HL-60 (cell line): ENCODE data around the gene CD300LG.

Experiments
- DNase-seq, 2 experiments: peaks; one replicate each; pipeline ENCODE4 v3.0.0-alpha.2; 2010 to 2020; ENCODE audit warnings: low read depth in 1 of 2, low spot score in 1 of 2
- H3K27ac ChIP-seq: fragments of 250-450 bp; sonication (Bioruptor Pico); replicated peaks from 2 replicates; pipeline ENCODE4 v1.5.1; 2020; ENCODE audit warnings: mild to moderate bottlenecking, moderate library complexity
- H3K27me3 ChIP-seq: fragments of 250-450 bp; sonication (Bioruptor Pico); 2 replicates; pipeline ENCODE4 v1.5.1; 2021; ENCODE audit warnings: mild to moderate bottlenecking, moderate library complexity; ENCODE audit not compliant: insufficient read depth, poor library complexity, severe bottlenecking
- H3K4me3 ChIP-seq: replicated peaks from 2 replicates; pipeline ENCODE4 v1.5.1; 2011; ENCODE audit warnings: mild to moderate bottlenecking, control low read depth, low read length; ENCODE audit not compliant: insufficient read depth
- GABPA ChIP-seq: IDR thresholded peaks from 2 replicates; pipeline ENCODE4 v1.6.1; 2012; ENCODE audit warnings: low read depth
- POLR2AphosphoS5 ChIP-seq: IDR thresholded peaks from 2 replicates; pipeline ENCODE4 v1.6.1; 2012; ENCODE audit warnings: low read depth
- SPI1 ChIP-seq: IDR thresholded peaks from 2 replicates; pipeline ENCODE4 v1.6.1; 2012; ENCODE audit warnings: low read depth, mild to moderate bottlenecking, borderline replicate concordance
- TF ChIP-seq, protein P1 (sequence below): IDR thresholded peaks from 2 replicates; pipeline ENCODE4 v1.6.1; 2012; ENCODE audit warnings: low read depth; ENCODE audit not compliant: insufficient replicate concordance
- TF ChIP-seq, protein P2 (sequence below): IDR thresholded peaks from one replicate; pipeline ENCODE4 v1.5.1; 2011; ENCODE audit warnings: low read length, control low read depth, inconsistent platforms; ENCODE audit not compliant: insufficient read depth

Gene CD300LG

DNA sequence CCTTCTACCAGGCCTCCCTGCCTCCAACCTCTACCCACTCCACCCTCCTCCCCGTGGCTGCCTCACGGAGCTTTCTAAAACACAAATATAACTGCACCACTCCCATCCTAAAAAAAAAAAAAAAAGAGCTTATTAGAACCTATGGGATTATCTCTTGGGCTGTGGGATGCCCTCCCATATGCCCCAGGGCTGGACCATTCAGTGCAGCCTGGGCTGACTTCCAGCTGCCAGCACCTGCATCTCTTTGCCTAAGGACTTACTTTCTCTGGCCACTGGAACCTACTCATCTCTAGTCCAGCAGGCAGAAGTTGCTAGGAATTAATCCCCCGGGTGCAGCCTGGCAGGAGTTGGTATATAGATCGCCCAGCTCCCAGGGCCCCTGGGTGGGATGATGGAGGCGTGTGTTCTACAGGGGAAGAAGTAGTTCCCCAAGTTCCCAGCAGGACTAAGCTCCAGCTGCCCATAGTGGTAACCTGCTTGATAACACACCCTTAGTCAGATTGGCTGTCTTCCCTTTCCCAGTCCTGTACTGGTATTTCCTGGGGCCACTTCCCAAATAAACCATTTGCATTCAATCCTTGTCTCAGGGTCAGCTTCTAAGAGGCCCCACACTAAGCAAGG is 24.3 kb upstream of the CD300LG start:
- no peak overlapping the region for H3K4me3 ChIP-seq
- H3K27ac ChIP-seq = no peak overlapping the region
- DNase-seq = no peak
- TF ChIP-seq, protein P1, sequence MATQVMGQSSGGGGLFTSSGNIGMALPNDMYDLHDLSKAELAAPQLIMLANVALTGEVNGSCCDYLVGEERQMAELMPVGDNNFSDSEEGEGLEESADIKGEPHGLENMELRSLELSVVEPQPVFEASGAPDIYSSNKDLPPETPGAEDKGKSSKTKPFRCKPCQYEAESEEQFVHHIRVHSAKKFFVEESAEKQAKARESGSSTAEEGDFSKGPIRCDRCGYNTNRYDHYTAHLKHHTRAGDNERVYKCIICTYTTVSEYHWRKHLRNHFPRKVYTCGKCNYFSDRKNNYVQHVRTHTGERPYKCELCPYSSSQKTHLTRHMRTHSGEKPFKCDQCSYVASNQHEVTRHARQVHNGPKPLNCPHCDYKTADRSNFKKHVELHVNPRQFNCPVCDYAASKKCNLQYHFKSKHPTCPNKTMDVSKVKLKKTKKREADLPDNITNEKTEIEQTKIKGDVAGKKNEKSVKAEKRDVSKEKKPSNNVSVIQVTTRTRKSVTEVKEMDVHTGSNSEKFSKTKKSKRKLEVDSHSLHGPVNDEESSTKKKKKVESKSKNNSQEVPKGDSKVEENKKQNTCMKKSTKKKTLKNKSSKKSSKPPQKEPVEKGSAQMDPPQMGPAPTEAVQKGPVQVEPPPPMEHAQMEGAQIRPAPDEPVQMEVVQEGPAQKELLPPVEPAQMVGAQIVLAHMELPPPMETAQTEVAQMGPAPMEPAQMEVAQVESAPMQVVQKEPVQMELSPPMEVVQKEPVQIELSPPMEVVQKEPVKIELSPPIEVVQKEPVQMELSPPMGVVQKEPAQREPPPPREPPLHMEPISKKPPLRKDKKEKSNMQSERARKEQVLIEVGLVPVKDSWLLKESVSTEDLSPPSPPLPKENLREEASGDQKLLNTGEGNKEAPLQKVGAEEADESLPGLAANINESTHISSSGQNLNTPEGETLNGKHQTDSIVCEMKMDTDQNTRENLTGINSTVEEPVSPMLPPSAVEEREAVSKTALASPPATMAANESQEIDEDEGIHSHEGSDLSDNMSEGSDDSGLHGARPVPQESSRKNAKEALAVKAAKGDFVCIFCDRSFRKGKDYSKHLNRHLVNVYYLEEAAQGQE = no peak
- TF ChIP-seq SPI1 (no peak), GABPA (no peak), POLR2AphosphoS5 (no peak)
- TF ChIP-seq, protein P2, sequence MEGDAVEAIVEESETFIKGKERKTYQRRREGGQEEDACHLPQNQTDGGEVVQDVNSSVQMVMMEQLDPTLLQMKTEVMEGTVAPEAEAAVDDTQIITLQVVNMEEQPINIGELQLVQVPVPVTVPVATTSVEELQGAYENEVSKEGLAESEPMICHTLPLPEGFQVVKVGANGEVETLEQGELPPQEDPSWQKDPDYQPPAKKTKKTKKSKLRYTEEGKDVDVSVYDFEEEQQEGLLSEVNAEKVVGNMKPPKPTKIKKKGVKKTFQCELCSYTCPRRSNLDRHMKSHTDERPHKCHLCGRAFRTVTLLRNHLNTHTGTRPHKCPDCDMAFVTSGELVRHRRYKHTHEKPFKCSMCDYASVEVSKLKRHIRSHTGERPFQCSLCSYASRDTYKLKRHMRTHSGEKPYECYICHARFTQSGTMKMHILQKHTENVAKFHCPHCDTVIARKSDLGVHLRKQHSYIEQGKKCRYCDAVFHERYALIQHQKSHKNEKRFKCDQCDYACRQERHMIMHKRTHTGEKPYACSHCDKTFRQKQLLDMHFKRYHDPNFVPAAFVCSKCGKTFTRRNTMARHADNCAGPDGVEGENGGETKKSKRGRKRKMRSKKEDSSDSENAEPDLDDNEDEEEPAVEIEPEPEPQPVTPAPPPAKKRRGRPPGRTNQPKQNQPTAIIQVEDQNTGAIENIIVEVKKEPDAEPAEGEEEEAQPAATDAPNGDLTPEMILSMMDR = no peak
- H3K27me3 ChIP-seq = no peaks in the 10 kb centered on the region

DNA sequence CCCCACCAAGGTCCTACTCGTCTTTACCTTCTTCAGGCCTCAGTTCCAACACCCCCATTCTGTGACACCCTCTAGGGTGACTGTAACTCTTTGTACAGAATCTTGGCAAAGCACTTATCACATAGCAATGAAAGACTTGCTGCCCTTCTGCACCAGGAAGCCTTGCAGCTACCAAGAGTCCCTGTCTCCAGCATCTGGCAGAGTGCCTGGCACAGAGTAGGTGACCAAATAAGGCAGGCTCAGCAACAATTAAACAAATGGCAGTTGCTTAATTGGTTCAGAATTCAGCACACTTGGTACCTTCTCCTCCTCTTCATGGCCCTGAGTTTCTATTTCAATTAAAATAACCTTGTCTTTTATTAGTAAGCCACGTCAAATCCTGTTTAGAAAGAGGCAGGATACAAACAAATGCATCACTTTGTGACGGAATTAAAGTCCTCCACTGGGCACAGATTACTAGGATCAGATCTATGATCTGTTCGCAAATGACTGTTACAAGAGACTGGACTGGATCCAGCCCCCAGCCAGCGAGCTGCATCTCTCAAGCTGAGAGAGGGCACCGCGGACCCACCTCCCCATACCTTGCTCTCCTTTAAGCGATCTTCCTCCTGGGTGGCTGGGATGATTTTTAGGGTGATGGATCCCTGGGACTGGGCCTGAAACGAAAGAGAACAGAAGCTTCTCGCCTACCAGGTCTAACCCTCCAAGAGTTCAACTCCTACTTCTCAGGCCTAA is 23.5 kb upstream of the CD300LG start:
- Histone ChIP-seq H3K27ac (no peak overlapping the region), H3K4me3 (no peak overlapping the region), H3K27me3 (no peaks in the 10 kb centered on the region)
- TF ChIP-seq, protein P2 = no peak
- no peak for TF ChIP-seq POLR2AphosphoS5
- TF ChIP-seq, protein P1 = no peak
- DNase-seq = no peak

DNA sequence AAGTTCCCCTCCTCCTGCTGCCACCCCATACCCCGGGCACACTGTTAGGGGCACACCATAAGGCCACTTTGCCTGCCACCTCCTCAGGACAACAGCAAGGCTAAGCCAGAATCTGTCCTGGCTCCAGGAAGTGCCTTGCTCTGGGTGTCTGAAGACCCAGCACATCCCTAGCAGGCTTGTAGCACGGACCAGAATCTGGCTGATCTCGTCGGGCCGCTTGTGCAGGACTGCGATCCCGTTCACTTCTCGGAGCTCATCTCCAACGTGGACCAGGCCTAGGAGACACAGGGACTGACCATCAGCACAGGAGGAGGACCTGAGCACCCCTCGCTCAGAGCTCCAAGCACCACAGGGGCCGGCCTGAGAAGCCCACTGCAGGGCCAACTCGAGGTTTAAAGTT is 21.4 kb upstream of the CD300LG start:
- no peak for DNase-seq
- peaks cover 2% of the 10 kb centered on the region for H3K27me3 ChIP-seq
- H3K4me3 ChIP-seq = no peak overlapping the region
- TF ChIP-seq, protein P1 = no peak
- TF ChIP-seq GABPA (no peak), POLR2AphosphoS5 (no peak), SPI1 (no peak)
- TF ChIP-seq, protein P2 = no peak
- H3K27ac ChIP-seq = no peak overlapping the region
